ENCODE data around the gene MYH6.

Gene MYH6

GRCh38 chr14:23349156-23349845 is 58.8 kb downstream of the MYH6 start:
- Histone ChIP-seq H3K36me3 (ENCODE audit: low read depth) (no peaks in the 10 kb centered on the region), H3K9me3 (ENCODE audit: severe bottlenecking) (no peaks in the 10 kb centered on the region), H3K4me3 (ENCODE audit: severe bottlenecking) (no peak overlapping the region), H3K27ac (ENCODE audit: poor library complexity, severe bottlenecking) (no peak overlapping the region), H3K4me1 (ENCODE audit: insufficient read depth, poor library complexity, severe bottlenecking) (no peaks in the 10 kb centered on the region), H3K27me3 (ENCODE audit: insufficient read depth, poor library complexity, severe bottlenecking) (no peaks in the 10 kb centered on the region)
- no peak for ATAC-seq (ENCODE audit: low read depth)
- no peak for TF ChIP-seq CTCF (IDR thresholded peaks at IDR 0.05; ENCODE audit: poor library complexity, severe bottlenecking)
- no peak for DNase-seq (ENCODE audit: low spot score)

DNA sequence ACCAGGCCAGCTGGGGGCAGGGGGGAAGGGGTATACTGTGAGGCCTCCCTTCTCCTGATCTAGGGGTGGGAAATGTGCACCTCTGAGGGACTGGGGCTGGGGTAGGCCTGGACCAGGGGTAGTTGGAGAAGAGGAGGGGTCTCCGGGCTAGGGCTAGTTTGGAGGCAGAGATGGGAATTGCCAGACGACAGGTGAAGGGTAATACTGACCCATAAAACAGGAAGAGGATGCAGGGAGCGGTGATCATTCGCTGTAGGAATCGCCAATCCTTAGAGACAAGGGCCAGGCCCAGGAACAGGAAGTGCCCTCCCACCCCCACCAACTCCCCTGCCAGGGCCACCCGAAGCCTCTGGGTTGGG is 59.8 kb downstream of the MYH6 start:
- no peaks in the 10 kb centered on the region for H3K36me3 ChIP-seq (ENCODE audit: low read depth)
- H3K4me1 ChIP-seq (ENCODE audit: insufficient read depth, poor library complexity, severe bottlenecking): no peaks in the 10 kb centered on the region
- H3K27ac ChIP-seq (ENCODE audit: poor library complexity, severe bottlenecking): no peak overlapping the region
- no peak for ATAC-seq (ENCODE audit: low read depth)
- no peaks in the 10 kb centered on the region for H3K9me3 ChIP-seq (ENCODE audit: severe bottlenecking)
- DNase-seq (ENCODE audit: low spot score): no peak
- TF ChIP-seq CTCF (IDR thresholded peaks at IDR 0.05; ENCODE audit: poor library complexity, severe bottlenecking): no peak
- H3K27me3 ChIP-seq (ENCODE audit: insufficient read depth, poor library complexity, severe bottlenecking): no peaks in the 10 kb centered on the region
- no peak overlapping the region for H3K4me3 ChIP-seq (ENCODE audit: severe bottlenecking)

DNA sequence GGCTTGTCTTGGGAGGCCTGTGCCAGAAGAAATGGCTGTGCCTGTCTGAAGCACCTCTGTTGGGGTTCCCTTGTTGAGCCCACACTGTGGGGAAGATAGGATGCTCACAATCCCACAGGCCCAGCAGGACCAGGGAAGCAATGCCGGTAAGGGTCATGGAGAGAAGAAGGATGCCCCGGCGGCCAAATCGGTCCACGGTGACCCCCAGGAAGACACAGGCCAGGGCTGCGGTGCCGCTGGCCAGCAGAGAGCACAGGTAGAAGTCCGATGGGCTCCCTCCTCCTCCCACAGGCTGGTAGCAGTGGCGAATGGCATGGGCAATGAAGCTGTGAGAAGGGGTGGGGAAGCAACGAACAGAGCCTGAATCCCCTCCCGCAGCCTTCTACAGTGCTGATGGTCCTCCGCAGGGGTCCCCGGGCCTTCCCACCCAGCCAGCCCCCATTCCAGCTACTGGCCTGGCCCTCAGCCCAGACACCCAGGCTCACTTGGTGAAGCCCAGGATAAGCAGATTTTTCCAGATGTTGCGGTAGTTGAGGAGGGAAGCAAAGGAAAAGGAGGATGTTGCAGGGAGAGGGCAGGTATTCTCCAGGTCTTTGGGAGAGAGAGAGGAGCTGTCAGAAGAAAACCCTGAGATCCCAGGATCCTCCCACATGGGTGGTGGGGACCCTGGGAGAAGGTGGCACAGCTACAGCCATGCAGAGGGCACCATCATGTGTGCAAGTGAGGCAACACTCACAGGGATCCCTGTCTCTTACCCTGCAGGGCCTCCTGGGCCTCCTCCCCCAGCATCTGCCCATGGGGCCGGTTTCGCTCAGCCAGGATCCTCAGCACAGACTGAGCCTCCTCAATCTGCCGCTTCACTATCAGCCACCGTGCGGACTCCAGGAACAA is 60.4 kb downstream of the MYH6 start:
- Histone ChIP-seq H3K9me3 (ENCODE audit: severe bottlenecking) (no peaks in the 10 kb centered on the region), H3K36me3 (ENCODE audit: low read depth) (no peaks in the 10 kb centered on the region), H3K27ac (ENCODE audit: poor library complexity, severe bottlenecking) (no peak overlapping the region), H3K4me3 (ENCODE audit: severe bottlenecking) (no peak overlapping the region), H3K4me1 (ENCODE audit: insufficient read depth, poor library complexity, severe bottlenecking) (no peaks in the 10 kb centered on the region), H3K27me3 (ENCODE audit: insufficient read depth, poor library complexity, severe bottlenecking) (no peaks in the 10 kb centered on the region)
- no peak for DNase-seq (ENCODE audit: low spot score)
- ATAC-seq (ENCODE audit: low read depth): no peak
- no peak for TF ChIP-seq CTCF (IDR thresholded peaks at IDR 0.05; ENCODE audit: poor library complexity, severe bottlenecking)

DNA sequence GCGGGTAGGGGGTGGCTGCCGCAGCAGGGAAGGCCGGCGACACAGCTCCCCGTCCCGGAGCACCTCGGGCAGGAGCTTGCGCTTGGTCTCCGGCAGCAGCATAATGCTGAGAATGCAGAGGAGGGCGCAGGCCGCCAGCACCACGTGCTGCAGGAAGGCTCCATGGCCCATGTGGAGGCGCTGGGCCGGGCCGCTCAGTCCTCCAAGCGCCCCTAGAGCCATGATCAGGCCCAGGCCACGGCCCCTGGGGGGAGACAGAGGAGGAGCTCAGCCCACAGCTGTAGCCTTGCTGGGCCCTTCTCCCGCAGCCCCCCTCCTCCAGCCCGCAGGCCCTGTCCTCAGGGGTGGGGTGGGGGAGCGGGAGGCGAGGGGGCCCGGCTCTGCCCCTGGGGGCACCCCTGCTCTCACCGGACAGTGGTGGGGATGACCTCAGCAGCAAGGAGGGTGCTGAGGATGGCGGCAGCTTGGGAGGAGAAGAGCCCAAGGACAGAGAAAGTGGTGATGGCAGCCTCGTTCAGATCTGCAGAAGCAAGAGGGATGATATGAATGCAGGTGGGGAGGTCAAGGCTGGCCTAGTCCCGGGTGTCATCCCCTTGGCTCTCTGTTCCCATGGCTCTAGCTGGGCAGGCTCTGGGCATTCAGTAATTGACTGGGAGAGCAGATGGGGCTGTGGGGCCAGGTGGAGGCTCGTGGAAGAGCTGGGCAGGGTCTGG is 61.2 kb downstream of the MYH6 start:
- no peak for ATAC-seq (ENCODE audit: low read depth)
- no peak for TF ChIP-seq CTCF (IDR thresholded peaks at IDR 0.05; ENCODE audit: poor library complexity, severe bottlenecking)
- no peaks in the 10 kb centered on the region for H3K27me3 ChIP-seq (ENCODE audit: insufficient read depth, poor library complexity, severe bottlenecking)

More for the DNA sequence above, 61.2 kb downstream of the MYH6 start:
- H3K4me1 ChIP-seq (ENCODE audit: insufficient read depth, poor library complexity, severe bottlenecking): no peaks in the 10 kb centered on the region
- H3K36me3 ChIP-seq (ENCODE audit: low read depth): no peaks in the 10 kb centered on the region
- DNase-seq (ENCODE audit: low spot score): no peak
- no peak overlapping the region for H3K27ac ChIP-seq (ENCODE audit: poor library complexity, severe bottlenecking)
- H3K9me3 ChIP-seq (ENCODE audit: severe bottlenecking): no peaks in the 10 kb centered on the region
- no peak overlapping the region for H3K4me3 ChIP-seq (ENCODE audit: severe bottlenecking)

All from RWPE2 (cell line).